HG03571 (cell line): ENCODE results near the gene SYNE2.

Experiments used
- ATAC-seq: cut with Tn5 transposase; IDR thresholded peaks from one replicate; pipeline ENCODE4 v1.9.1; 2021; ENCODE audit not compliant: unreplicated experiment

The SYNE2 gene

GRCh38 chr14:63908667-63909264 is 56.0 kb downstream of the SYNE2 start:
- ATAC-seq: no peak

GRCh38 chr14:63909984-63910383 is 57.2 kb downstream of the SYNE2 start:
- no peak for ATAC-seq

- ATAC-seq: no peak
Observed at GRCh38 chr14:63910583-63911363, 58.0 kb downstream of the SYNE2 start.

- ATAC-seq: no peak
Observed at GRCh38 chr14:63911404-63911803, 58.6 kb downstream of the SYNE2 start.

DNA sequence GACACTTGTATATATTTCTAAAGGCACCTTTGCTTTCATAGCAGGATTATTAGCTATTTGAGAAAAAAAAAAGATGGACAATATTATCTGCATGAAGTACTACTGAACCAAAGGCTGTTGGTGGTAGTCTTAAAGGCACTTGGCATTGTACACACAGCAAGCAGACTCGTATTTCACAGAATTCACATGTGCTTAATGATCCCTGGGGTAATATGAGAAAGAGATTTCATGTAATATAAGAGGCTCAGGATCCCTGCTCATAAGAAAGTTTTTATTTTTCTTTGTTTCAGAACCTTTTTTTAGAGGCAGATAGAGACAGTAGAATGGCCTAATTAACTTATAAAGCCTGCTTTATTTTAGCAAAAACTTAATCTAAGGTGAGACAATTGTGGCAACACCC is 59.5 kb downstream of the SYNE2 start:
- no peak for ATAC-seq

DNA sequence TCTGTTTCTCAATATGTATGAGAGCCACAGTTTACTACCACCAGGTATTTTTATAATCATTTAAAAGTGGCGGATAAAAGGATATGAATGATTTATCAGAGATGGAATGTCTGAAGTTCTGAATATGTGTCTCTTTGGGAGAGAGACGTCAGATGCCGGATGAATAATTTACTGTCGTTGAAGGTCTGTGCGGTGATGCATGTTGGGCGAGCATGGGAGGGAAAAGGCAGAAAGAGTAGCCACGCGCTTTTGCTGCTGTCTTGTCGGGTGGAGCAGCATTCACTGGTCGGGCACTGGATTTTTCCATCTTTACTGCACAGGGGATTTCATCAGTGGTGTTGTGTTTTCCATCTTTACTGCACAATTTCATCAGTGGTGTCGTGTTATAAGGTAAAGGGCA is 65.6 kb downstream of the SYNE2 start:
- no peak for ATAC-seq

- ATAC-seq: no peak
Observed at GRCh38 chr14:63922696-63923421, 70.1 kb downstream of the SYNE2 start.

DNA sequence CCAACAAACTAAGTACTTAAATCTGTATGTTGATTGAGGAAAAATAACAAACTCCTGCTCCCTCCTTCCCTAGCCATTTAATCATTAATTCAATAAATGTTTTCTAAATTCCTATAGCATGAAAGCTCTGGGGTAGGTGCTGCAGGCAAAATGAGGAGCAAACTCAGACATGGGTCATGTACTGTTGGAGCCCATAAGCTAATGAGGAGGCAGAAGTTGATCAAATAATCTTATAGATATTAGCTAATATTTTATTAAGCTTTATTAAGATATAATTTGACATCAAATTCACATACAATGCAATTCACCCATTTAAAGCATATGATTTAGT is 70.6 kb downstream of the SYNE2 start:
- ATAC-seq: no peak

DNA sequence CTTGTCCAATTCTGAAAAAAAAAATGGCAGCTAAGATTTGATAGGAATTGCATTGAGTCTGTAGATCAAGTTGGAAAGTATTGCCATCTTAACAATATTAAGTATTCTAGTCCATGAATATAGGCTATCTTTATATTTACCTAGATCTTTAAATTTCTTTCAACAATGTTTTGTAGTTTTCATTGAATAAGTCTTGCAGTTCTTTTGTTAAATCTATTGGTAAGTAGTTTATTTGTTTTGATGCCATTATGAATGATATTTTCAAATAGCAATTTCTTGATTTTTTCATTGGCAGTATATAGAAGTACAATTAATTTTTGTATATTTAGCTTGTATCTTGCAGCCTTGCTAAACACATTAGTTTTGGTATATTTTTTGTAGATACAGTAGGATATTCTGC is 71.6 kb downstream of the SYNE2 start:
- ATAC-seq: no peak

DNA sequence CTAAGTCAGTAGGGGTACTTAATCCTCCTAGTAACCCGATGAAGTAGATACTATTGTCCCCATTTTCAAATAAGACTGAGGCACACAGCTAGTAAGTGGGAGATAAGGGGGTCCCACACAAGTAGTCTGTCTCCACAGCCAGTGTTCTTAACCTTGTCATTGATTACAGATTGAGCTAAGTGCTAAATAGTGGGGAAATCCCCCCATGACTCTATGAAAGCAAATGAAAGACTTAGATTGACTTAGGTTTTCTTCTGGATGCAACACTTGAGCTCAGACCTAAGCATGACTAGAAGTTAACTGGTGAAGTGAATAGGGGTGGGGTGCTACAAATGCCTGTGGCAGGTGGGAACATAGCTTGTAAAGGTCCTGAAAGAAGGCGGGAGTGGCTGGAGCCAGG is 73.8 kb downstream of the SYNE2 start:
- ATAC-seq: no peak

- no peak for ATAC-seq
Observed at GRCh38 chr14:63928744-63929174, 76.0 kb downstream of the SYNE2 start.

DNA sequence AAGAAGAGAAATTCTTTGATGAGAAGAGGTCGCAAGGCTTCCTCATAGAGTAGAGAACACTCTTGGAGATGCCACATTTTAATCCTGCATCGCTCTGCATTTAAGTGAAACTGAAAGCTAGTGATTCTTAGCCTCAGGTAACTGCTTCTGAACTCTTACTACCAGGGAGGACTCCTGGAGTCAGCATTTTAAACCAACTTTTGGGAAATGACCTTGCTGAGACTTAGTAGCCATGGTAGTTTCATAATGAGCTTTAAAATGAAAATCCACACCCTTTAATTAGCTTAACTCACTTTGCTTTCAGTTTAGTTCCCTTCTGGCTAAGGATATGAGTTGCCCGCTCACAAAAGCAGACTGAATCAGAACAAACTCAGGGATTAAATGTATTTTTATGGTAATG is 80.3 kb downstream of the SYNE2 start:
- no peak for ATAC-seq

GRCh38 chr14:63933711-63934110 is 80.9 kb downstream of the SYNE2 start:
- no peak for ATAC-seq

DNA sequence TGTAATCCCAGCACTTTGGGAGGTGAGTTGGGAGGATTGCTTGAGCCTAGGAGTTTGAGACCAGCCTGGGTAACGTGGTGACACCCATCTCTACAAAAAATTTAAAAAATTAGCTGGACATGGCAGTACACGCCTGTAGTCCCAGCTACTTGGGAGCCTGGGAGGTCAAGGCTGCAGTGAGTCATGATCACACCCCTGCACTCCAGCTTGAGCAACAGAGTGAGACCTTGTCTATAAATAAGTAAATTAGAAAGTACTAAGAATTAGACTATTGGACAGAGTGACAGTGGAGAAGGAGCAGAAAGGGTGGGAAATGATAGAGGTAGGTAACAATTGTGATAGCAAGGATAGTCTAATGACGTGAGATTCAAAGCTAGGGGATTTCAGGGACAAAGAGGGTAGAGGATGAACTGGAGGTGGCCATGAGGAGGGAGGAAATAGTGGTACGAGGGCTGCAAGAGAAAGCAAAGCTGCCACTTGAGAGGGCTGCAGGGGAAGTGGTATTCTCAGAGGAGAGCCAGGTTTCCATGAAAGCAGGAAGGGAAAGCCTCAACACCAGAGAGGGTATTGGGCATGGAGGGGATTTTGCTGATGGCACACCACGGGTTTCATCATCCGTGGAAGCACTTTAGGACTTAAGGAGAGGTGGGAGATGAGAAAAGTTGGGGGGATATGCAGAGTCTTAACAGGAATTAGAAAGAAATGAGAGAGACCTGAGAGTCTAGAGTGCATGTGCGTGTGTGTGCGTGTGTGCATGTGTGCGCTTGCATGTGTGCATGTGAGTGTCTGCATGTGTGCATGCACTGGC is 85.6 kb downstream of the SYNE2 start:
- peak; percentile 64 for ATAC-seq

DNA sequence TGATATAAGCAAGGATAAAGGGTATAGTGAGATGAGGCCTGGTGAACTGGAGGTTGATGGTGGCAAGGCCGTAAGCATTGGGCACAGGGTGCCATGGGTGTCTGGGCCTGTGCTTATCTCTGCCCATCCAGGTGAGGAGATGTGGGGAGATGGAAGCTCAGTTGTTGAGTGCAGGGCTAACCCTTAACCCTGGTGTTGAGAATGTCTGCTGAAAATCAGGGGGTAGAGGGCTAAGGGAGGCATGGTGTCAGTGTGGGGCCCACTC is 86.1 kb downstream of the SYNE2 start:
- ATAC-seq: no peak

- ATAC-seq: no peak
Observed at GRCh38 chr14:63940387-63940786, 87.6 kb downstream of the SYNE2 start.

DNA sequence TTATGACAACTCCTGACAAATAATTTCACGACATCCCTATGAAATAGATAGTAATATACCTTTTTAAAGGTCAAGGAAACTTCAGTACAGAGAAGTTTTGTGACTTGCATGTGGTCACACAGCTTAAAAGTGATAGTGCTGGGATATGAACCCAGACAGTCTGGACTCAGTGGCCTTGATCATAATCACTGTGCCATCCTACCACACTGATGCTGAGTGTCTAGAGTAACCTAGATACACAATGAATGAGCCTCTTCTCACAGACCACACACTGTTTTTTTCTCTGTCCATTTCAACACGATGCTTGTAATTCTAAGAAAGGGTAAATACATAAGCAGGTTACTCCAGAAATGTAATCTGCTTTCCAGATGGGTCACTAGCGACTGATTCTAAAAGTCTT is 88.2 kb downstream of the SYNE2 start:
- no peak for ATAC-seq

DNA sequence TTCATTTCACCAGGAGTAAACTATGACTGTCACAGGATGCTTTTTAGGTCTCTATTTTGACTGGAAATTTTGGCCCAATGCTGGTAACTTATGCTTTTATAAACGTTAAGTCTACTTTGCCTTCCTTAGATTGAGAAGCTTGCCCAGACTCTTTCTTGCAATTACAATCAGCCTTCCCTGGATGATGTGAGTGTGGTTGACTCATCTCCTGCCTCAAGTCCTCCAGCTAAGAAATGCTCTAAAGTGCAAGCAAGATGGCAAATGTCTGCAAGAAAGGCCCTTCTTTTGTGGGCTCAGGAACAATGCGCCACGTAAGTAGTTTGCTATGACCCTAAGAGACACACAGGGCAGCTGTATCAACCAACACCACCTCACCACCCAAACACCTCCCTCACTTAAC is 96.9 kb downstream of the SYNE2 start:
- no peak for ATAC-seq

DNA sequence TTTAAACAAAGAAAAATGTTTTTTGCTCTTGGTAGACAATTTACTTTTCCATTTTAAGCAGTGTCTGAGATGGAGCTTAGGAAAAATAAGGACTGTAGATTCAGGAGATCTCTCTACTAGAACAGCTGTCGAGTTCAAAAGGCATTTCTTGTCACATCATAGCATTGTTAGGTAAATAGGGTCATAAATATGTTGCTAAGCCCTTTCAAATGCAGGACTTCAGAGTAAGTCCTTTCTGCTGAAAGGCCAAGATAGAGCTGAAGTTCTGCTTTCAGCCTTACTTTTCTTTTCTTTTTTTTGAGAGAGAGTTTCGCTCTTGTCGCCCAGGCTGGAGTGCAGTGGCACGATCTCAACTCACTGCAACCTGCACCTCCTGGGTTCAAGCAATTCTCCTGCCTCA is 98.2 kb downstream of the SYNE2 start:
- no peak for ATAC-seq

GRCh38 chr14:63951429-63951828 is 98.6 kb downstream of the SYNE2 start:
- ATAC-seq: no peak

DNA sequence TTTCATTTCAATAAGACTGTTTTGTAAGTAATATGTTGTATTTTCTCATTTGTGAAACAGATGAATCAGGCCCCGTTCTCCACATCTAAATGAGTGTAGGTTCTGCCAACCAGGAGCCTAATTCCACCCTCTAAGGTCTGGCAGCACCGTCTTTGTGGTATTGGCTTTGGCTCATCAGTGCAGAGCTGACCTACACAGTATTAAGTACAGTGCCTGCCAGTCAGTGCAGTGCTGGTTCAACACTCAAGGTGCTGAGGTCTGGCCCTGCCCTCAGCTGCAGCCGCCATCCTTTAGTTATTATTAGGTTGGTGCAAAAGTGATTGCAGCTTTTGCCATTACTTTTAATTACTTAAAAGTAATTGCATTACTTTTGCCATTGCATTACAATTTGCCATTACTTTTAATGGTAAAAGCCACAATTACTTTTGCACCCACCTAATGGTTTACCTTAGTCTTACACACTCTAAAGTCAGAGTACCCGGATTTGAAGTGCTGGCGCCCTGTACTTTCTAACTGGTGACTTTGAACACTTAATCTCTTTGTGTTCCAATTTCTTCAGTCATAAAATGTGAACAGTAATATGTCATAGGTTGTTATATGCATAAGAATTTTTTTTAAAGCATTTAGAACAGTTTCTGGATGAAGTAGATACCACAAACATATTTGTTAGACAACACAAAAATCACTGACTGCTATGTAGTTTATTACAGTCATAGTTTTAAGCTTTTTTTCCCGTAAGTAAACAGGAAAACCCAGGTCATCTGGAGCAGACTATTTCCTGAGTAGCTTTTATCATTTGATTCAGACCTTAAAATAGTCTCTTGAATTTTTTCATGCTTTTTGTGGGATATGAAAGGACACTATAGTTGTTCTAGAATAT is 99.5 kb downstream of the SYNE2 start:
- no peak for ATAC-seq
